Gastroesophageal sphincter (tissue), 4 donors: ENCODE results near the gene FBRSL1. TPM values are rescaled to one million over a fixed set of nuclear protein-coding genes. Genes with fewer than 3 reads are reported as not detected.

ENCODE experiments used
- ATAC-seq: fragments of 150-250 bp; one replicate; pipeline ENCODE4 v1.9.1; 2016; ENCODE audit warnings: mild to moderate bottlenecking, moderate library complexity
- H3K27ac ChIP-seq, 4 donors: fragments of 200-600 bp; sonication (generic) in 3 of 4; 1 replicate in 3 of 4; 2 replicates in 1 of 4; pipeline ENCODE4 v1.5.1; 2016 to 2019
- H3K27me3 ChIP-seq: fragments of 200-600 bp; sonication (generic); one replicate; pipeline ENCODE4 v1.5.1; 2019
- H3K36me3 ChIP-seq, 2 donors: fragments of 200-600 bp; sonication (generic); one replicate each; pipeline ENCODE4 v1.5.1; 2019; ENCODE audit warnings: control low read depth in 1 of 2
- H3K4me1 ChIP-seq, 3 donors: fragments of 200-600 bp; sonication (generic); 1 replicate in 2 of 3; 2 replicates in 1 of 3; pipeline ENCODE4 v1.5.1; 2016 to 2019; ENCODE audit warnings: control low read depth in 2 of 3
- H3K4me3 ChIP-seq, 2 donors: fragments of 200-600 bp; sonication (generic); one replicate each; pipeline ENCODE4 v1.5.1; 2019; ENCODE audit warnings: mild to moderate bottlenecking in 1 of 2, moderate library complexity in 1 of 2
- H3K9me3 ChIP-seq, 3 donors: fragments of 200-600 bp; sonication (generic); one replicate each; pipeline ENCODE4 v1.5.1; 2017 to 2019; ENCODE audit warnings: control low read depth in 2 of 3
- EP300 ChIP-seq: sonication (generic); formaldehyde crosslinking; IDR thresholded peaks from one replicate; pipeline ENCODE4 v1.6.1; 2017; ENCODE audit warnings: antibody characterized with exemption, mild to moderate bottlenecking
- POLR2A ChIP-seq, 2 donors: fragments of 450-650 bp; IDR thresholded peaks; one replicate each; pipeline ENCODE4 v1.6.1; 2017; ENCODE audit warnings: antibody characterized with exemption in 2 of 2, mild to moderate bottlenecking in 2 of 2, moderate library complexity in 1 of 2
- POLR2AphosphoS5 ChIP-seq: sonication (generic); formaldehyde crosslinking; IDR thresholded peaks from one replicate; pipeline ENCODE4 v1.6.1; 2017; ENCODE audit warnings: antibody characterized with exemption
- WGBS, 2 donors: methylation state at CpG; one replicate each; pipeline ENCODE4 v1.1.5; 2018; ENCODE audit warnings: low coverage in 1 of 2; 5-methylcytosine and 5-hydroxymethylcytosine counted together
- total RNA-seq, 4 donors: library from RNA; depleted of rRNA; stranded (reverse); fragments of >200 nt; gene quantifications; one replicate each; pipeline ENCODE4 v1.1.0, GENCODE V29; 2016
- TF ChIP-seq, protein P1 (sequence below), 4 experiments: fragments of 200-600 bp in 2 of 4; fragments of 450-650 bp in 2 of 4; sonication (generic) in 1 of 4; IDR thresholded peaks; one replicate each; pipeline ENCODE4 v1.5.1; 2017 to 2019; ENCODE audit warnings: antibody characterized with exemption in 4 of 4, mild to moderate bottlenecking in 2 of 4, moderate library complexity in 2 of 4

Gene FBRSL1
- total RNA-seq, 4 donors from 2014 or later, result 8.5 to 24.7 (median 15.5) TPM

DNA sequence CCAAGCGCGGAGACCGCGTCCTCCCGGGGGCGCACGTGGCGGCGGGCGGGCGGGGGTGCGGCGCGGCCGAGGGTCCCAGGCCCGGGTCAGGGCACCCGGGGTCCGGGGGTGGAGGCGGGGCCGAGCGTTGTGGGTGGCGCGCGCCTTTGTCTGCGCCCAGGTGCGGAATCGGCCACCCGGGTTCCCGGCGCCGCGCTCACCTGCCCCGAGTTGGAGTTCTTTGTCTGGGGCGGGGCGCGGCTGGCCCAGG, 70.3 kb downstream of the FBRSL1 start:
- H3K9me3 ChIP-seq, result no peaks in the 10 kb centered on the region
- no peaks in the 10 kb centered on the region for H3K27me3 ChIP-seq
- TF ChIP-seq, protein P1, sequence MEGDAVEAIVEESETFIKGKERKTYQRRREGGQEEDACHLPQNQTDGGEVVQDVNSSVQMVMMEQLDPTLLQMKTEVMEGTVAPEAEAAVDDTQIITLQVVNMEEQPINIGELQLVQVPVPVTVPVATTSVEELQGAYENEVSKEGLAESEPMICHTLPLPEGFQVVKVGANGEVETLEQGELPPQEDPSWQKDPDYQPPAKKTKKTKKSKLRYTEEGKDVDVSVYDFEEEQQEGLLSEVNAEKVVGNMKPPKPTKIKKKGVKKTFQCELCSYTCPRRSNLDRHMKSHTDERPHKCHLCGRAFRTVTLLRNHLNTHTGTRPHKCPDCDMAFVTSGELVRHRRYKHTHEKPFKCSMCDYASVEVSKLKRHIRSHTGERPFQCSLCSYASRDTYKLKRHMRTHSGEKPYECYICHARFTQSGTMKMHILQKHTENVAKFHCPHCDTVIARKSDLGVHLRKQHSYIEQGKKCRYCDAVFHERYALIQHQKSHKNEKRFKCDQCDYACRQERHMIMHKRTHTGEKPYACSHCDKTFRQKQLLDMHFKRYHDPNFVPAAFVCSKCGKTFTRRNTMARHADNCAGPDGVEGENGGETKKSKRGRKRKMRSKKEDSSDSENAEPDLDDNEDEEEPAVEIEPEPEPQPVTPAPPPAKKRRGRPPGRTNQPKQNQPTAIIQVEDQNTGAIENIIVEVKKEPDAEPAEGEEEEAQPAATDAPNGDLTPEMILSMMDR (IDR thresholded peaks at IDR 0.05), result no peak
- TF ChIP-seq EP300 (no peak), POLR2AphosphoS5 (no peak), POLR2A (IDR thresholded peaks at IDR 0.05) (no peak)
- peak overlapping the region in 1 of 4 donors; percentile 32 for H3K27ac ChIP-seq
- no CpG with 5 or more reads among the region's 36 CpGs for WGBS, 2 donors
- ATAC-seq, result no peak
- H3K4me3 ChIP-seq, result peak overlapping the region; percentile 38 to 56
- peaks cover 0 to 10% of the 10 kb centered on the region in 2 donors for H3K36me3 ChIP-seq
- H3K4me1 ChIP-seq, result peaks cover 0 to 38% (median 16%) of the 10 kb centered on the region in 3 donors

DNA sequence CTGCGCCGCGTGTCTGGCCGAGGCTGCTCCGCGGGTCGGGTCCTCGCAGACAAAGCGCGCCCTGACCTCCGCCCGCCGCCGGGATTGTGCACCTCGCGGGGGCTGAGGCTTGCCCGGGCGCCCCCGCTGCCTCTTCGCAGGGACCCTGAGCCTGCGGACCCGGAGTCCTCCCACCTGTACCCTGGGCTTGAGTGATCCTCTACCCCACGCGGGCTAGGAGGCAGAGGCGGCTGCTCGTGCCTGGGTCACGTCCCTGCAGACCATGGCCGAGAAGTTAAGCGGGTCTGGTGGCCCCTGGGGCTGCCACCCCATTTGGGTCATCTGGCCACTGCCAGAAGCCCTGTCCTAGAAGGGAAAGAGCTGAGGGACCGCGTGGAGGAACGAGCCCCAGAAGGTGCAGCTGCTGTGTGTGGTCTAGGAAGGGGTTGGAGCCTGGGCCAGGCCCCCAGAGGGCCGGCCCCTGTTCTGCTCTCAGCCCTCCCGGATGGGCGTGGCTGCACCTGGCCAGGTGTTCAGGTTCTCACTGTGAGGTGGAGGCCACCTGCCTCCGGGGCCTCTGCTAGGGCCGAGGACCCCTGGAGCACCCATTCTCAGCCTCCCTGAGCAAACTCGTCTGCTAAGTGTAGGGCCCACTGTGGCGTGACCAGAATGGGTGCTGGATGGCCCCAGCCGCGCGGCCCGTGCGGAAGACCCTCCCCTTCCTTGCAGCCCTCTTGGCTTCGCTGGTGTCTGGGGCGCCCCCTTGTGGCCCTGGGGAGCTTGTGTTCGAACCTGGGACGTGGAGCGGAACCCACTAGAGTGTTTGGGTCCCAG, 70.9 kb downstream of the FBRSL1 start:
- ATAC-seq, result no peak
- peak overlapping the region; percentile 38 to 56 for H3K4me3 ChIP-seq
- H3K36me3 ChIP-seq, result peaks cover 0 to 14% of the 10 kb centered on the region in 2 donors
- no CpG with 5 or more reads among the region's 49 CpGs for WGBS, 2 donors
- H3K4me1 ChIP-seq, result peaks cover 0 to 38% (median 16%) of the 10 kb centered on the region in 3 donors
- H3K27ac ChIP-seq, result no peak overlapping the region
- H3K9me3 ChIP-seq, result no peaks in the 10 kb centered on the region
- no peaks in the 10 kb centered on the region for H3K27me3 ChIP-seq
- TF ChIP-seq, protein P1 (IDR thresholded peaks at IDR 0.05), result peak in 3 of 4 experiments; percentile 33 to 67 (median 41)
- TF ChIP-seq EP300, result no peak

Other genes with a start within 250 kb of the FBRSL1 start
- gene GALNT9, start 160.6 kb upstream of the FBRSL1 start, total RNA-seq, result 1 to 10 TPM in 1 of 4 donors, not detected in 3; 2.0 TPM
- gene LRCOL1, start 120.4 kb downstream of the FBRSL1 start, total RNA-seq, result not detected
- gene P2RX2, start 128.6 kb downstream of the FBRSL1 start, total RNA-seq, result 1 to 10 TPM in 3 of 4 donors, under 1 TPM in 1; 0.47 to 3.9 (median 3.3) TPM
- gene POLE, start 197.2 kb downstream of the FBRSL1 start, total RNA-seq, result 10 to 100 TPM in 3 of 4 donors, 1 to 10 TPM in 1; 7.2 to 63.8 (median 23.3) TPM
- 10 to 100 TPM; 31.9 to 68.8 (median 55.4) TPM for gene PXMP2, start 197.4 kb downstream of the FBRSL1 start, total RNA-seq
- gene PGAM5, start 220.7 kb downstream of the FBRSL1 start, total RNA-seq, result 10 to 100 TPM; 23.8 to 29.6 (median 26.1) TPM